Measurements from ENCODE around the gene ARPC5L. TPM values are rescaled to one million over a fixed set of nuclear protein-coding genes. Genes with fewer than 3 reads are reported as not detected.

The ARPC5L gene
- 25.2 TPM for total RNA-seq (ENCODE audit: unreplicated experiment)
- long read RNA-seq, transcript ARPC5L-201 (4 exons, 1,325 nt), result major isoform, 27 of 27 reads
- long read RNA-seq, partial matches to known transcripts, result 0 of 27 reads
- long read RNA-seq, other reads (novel, unspliced or antisense), result 0 of 27 reads

- peak; percentile 96 for DNase-seq
- peaks cover 4% of the 10 kb centered on the region for H3K27me3 Mint-ChIP-seq (ENCODE audit: unreplicated experiment)
- H3K36me3 Mint-ChIP-seq (ENCODE audit: unreplicated experiment), result no peaks in the 10 kb centered on the region
- H3K27ac Mint-ChIP-seq (ENCODE audit: unreplicated experiment), result peak within 1 kb of the TSS; percentile 91
- peak; percentile 22 for TF ChIP-seq CTCF (IDR thresholded peaks at IDR 0.05; ENCODE audit: partially characterized antibody, unreplicated experiment)
- H3K9me3 Mint-ChIP-seq (ENCODE audit: unreplicated experiment), result peaks cover 6% of the 10 kb centered on the region
- peak within 1 kb of the TSS; percentile 97 for H3K4me3 Mint-ChIP-seq (ENCODE audit: unreplicated experiment)
- peaks cover 6% of the 10 kb centered on the region for H3K4me1 Mint-ChIP-seq (ENCODE audit: low read depth, unreplicated experiment)
These were observed at the start of gene ARPC5L, which contains the start of gene RPL35 for GRCh38 chr9:124861342-124862229. TSS of gene ARPC5L (plus strand) at chr9:124862130. CDS start at chr9:124869291, 7,161 bp downstream. TSS of gene RPL35 (minus strand) at chr9:124861957. CDS start at chr9:124861912, 45 bp downstream.

- H3K36me3 Mint-ChIP-seq (ENCODE audit: unreplicated experiment), result no peaks in the 10 kb centered on the region
- no peak overlapping the region for H3K4me3 Mint-ChIP-seq (ENCODE audit: unreplicated experiment)
- no peak overlapping the region for H3K27ac Mint-ChIP-seq (ENCODE audit: unreplicated experiment)
- no peak for TF ChIP-seq CTCF (IDR thresholded peaks at IDR 0.05; ENCODE audit: partially characterized antibody, unreplicated experiment)
- no peaks in the 10 kb centered on the region for H3K27me3 Mint-ChIP-seq (ENCODE audit: unreplicated experiment)
- DNase-seq, result no peak
- H3K9me3 Mint-ChIP-seq (ENCODE audit: unreplicated experiment), result peaks cover 8% of the 10 kb centered on the region
- H3K4me1 Mint-ChIP-seq (ENCODE audit: low read depth, unreplicated experiment), result peaks cover 4% of the 10 kb centered on the region
These were observed 49.5 kb upstream of the ARPC5L start for GRCh38 chr9:124812441-124812876.

- no peak overlapping the region for H3K27ac Mint-ChIP-seq (ENCODE audit: unreplicated experiment)
- TF ChIP-seq CTCF (IDR thresholded peaks at IDR 0.05; ENCODE audit: partially characterized antibody, unreplicated experiment), result no peak
- no peak for DNase-seq
- H3K9me3 Mint-ChIP-seq (ENCODE audit: unreplicated experiment), result peaks cover 8% of the 10 kb centered on the region
- no peaks in the 10 kb centered on the region for H3K27me3 Mint-ChIP-seq (ENCODE audit: unreplicated experiment)
- no peak overlapping the region for H3K4me3 Mint-ChIP-seq (ENCODE audit: unreplicated experiment)
- H3K4me1 Mint-ChIP-seq (ENCODE audit: low read depth, unreplicated experiment), result peaks cover 4% of the 10 kb centered on the region
- H3K36me3 Mint-ChIP-seq (ENCODE audit: unreplicated experiment), result no peaks in the 10 kb centered on the region
These were observed 48.9 kb upstream of the ARPC5L start for GRCh38 chr9:124813041-124813440.

- no peaks in the 10 kb centered on the region for H3K27me3 Mint-ChIP-seq (ENCODE audit: unreplicated experiment)
- peaks cover 4% of the 10 kb centered on the region for H3K4me1 Mint-ChIP-seq (ENCODE audit: low read depth, unreplicated experiment)
- H3K4me3 Mint-ChIP-seq (ENCODE audit: unreplicated experiment), result no peak overlapping the region
- no peak for DNase-seq
- peaks cover 6% of the 10 kb centered on the region for H3K9me3 Mint-ChIP-seq (ENCODE audit: unreplicated experiment)
- no peak overlapping the region for H3K27ac Mint-ChIP-seq (ENCODE audit: unreplicated experiment)
- no peak for TF ChIP-seq CTCF (IDR thresholded peaks at IDR 0.05; ENCODE audit: partially characterized antibody, unreplicated experiment)
- H3K36me3 Mint-ChIP-seq (ENCODE audit: unreplicated experiment), result no peaks in the 10 kb centered on the region
These were observed 48.3 kb upstream of the ARPC5L start for GRCh38 chr9:124813501-124814163.

All from glutamatergic neuron (in vitro differentiated cells).